Ovary (tissue), 9 donors: Measurements from ENCODE around the gene MUC13. TPM values are rescaled to one million over a fixed set of nuclear protein-coding genes. Genes with fewer than 3 reads are reported as not detected.
A peak's percentile ranks its signal among the peaks of the same experiment; 100 is the strongest.

Source experiments
- DNase-seq, 5 donors: peaks; one replicate each; pipeline ENCODE4 v3.0.0-alpha.2; 2019 to 2020
- H3K27ac ChIP-seq, 2 donors: fragments of 200-600 bp; one replicate each; pipeline versions ENCODE4 v1.5.1 to v1.8.0; 2019 to 2022
- H3K27me3 ChIP-seq: fragments of 200-600 bp; one replicate; pipeline ENCODE4 v1.8.0; 2022
- H3K36me3 ChIP-seq: fragments of 200-600 bp; sonication (generic); one replicate; pipeline ENCODE4 v1.5.1; 2019
- H3K4me1 ChIP-seq: one replicate; pipeline ENCODE4 v1.8.1; 2013; ENCODE audit warnings: mild to moderate bottlenecking, moderate library complexity; ENCODE audit not compliant: insufficient read depth
- H3K4me3 ChIP-seq: fragments of 200-600 bp; sonication (generic); one replicate; pipeline ENCODE4 v1.5.1; 2017
- H3K9me3 ChIP-seq, 2 donors: fragments of 200-600 bp in 1 of 2; sonication (generic) in 1 of 2; one replicate each; pipeline versions ENCODE4 v1.5.1 to v1.8.1; 2013 to 2019; ENCODE audit warnings: mild to moderate bottlenecking in 1 of 2, moderate library complexity in 1 of 2
- CTCF ChIP-seq, 3 donors: fragments of 450-650 bp in 2 of 3; fragments of 200-600 bp in 1 of 3; IDR thresholded peaks; one replicate each; pipeline versions ENCODE4 v1.5.1 to v1.8.0; 2016 to 2022; ENCODE audit warnings: antibody characterized with exemption in 3 of 3, mild to moderate bottlenecking in 1 of 3
- EP300 ChIP-seq: sonication (generic); formaldehyde crosslinking; IDR thresholded peaks from one replicate; pipeline ENCODE4 v1.6.1; 2017; ENCODE audit warnings: antibody characterized with exemption
- POLR2A ChIP-seq: fragments of 450-650 bp; IDR thresholded peaks from one replicate; pipeline ENCODE4 v1.6.1; 2017; ENCODE audit warnings: antibody characterized with exemption, mild to moderate bottlenecking, moderate library complexity
- WGBS, 3 donors: extraction: QIAGEN DNeasy Blood & Tissue Kit in 1 of 3; methylation state at CpG; one replicate each; pipeline versions ENCODE4 v1.1.5 to v1.1.7; 2013 to 2017; 5-methylcytosine and 5-hydroxymethylcytosine counted together
- intact Hi-C, 4 donors: fragments of 100-400 bp; cut with DNase I; formaldehyde crosslinking; loops; one replicate each; pipeline versions ENCODE4 v1.11.0 to v1.15.1; 2022 to 2023
- polyA plus RNA-seq, 2 donors: library from polyadenylated mRNA; stranded (reverse); fragments of 200-250 nt in 1 of 2; fragments of 350-450 nt in 1 of 2; fragmentation: Illumina TruSeq in 1 of 2; extraction: RNeasy Lipid Tissue Mini Kit (QIAGEN cat#74804) in 1 of 2; gene quantifications; one replicate each; pipeline ENCODE4 v1.2.3, GENCODE V29; 2013 to 2014
- total RNA-seq, 7 donors: library from RNA; depleted of rRNA in 2 of 7; stranded (reverse); fragments of >200 nt in 2 of 7; fragmentation: NEBNext Ultra II Directional in 3 of 7; extraction: Animal tissue kit (Norgen Biotek cat#: 25700) in 3 of 7; gene quantifications; one replicate each; pipeline versions ENCODE4 v1.1.0 to v1.2.4, GENCODE V29; 2016 to 2023
- donor health status: DM: no; HTN: no; CAD: no; lungs with moderate emphysema.
- donor health status: DM: no; HTN: no; CAD: no.
- donor health status: Bipolar disorder and iron deficiency.
- donor health status: DM: yes; HTN: yes; CAD: no.
- donor health status: DM: no; HTN: no; CAD: no.
- donor health status: DM: yes; HTN: yes; CAD: no.

Gene MUC13
- total and polyA plus RNA-seq, 9 donors: 0.04 to 1.5 (median 0.23) TPM; not detected in 4

- Histone ChIP-seq H3K9me3 (no peaks in the 10 kb centered on the region), H3K4me3 (no peak overlapping the region), H3K27me3 (no peaks in the 10 kb centered on the region), H3K4me1 (peaks cover 10% of the 10 kb centered on the region), H3K36me3 (no peaks in the 10 kb centered on the region), H3K27ac (no peak overlapping the region)
- intact Hi-C loops: no loop called here
- no peak for TF ChIP-seq CTCF (IDR thresholded peaks at IDR 0.05)
- no peak for TF ChIP-seq POLR2A
- no peak for TF ChIP-seq EP300
- DNase-seq: no peak
Measured at GRCh38 chr3:124879337-124879680, 55.2 kb downstream of the MUC13 start.

- 1 to 4% (median 3%) methylated on average over 6 of the region's 6 CpGs for WGBS, 3 donors
- Histone ChIP-seq H3K4me3 (no peak overlapping the region), H3K27ac (no peak overlapping the region), H3K27me3 (no peaks in the 10 kb centered on the region), H3K4me1 (peaks cover 10% of the 10 kb centered on the region), H3K9me3 (no peaks in the 10 kb centered on the region), H3K36me3 (no peaks in the 10 kb centered on the region)
- TF ChIP-seq CTCF (IDR thresholded peaks at IDR 0.05) (no peak), POLR2A (no peak), EP300 (no peak)
- intact Hi-C loops: no loop called here
- peak in 3 of 5 donors; percentile 20 to 43 (median 39) for DNase-seq
Measured at GRCh38 chr3:124878561-124879336, 55.8 kb downstream of the MUC13 start.

GRCh38 chr3:124877674-124878073 lies 56.9 kb downstream of the MUC13 start:
- no peak for TF ChIP-seq EP300
- TF ChIP-seq CTCF (IDR thresholded peaks at IDR 0.05): no peak
- TF ChIP-seq POLR2A: no peak
- Histone ChIP-seq H3K4me3 (no peak overlapping the region), H3K27ac (no peak overlapping the region), H3K4me1 (peaks cover 10% of the 10 kb centered on the region), H3K27me3 (no peaks in the 10 kb centered on the region), H3K36me3 (no peaks in the 10 kb centered on the region), H3K9me3 (no peaks in the 10 kb centered on the region)
- 85 to 98% (median 90%) methylated on average over 3 of the region's 3 CpGs for whole genome bisulfite sequencing, 3 donors
- DNase-seq: no peak
- intact Hi-C loops: no loop called here

- Histone ChIP-seq H3K27me3 (no peaks in the 10 kb centered on the region), H3K4me3 (no peak overlapping the region), H3K4me1 (peaks cover 10% of the 10 kb centered on the region), H3K27ac (no peak overlapping the region), H3K36me3 (no peaks in the 10 kb centered on the region), H3K9me3 (no peaks in the 10 kb centered on the region)
- intact Hi-C loops: no loop called here
- no peak for DNase-seq
- 32 to 48% (median 38%) methylated on average over 3 of the region's 3 CpGs for WGBS, 3 donors
- TF ChIP-seq CTCF (IDR thresholded peaks at IDR 0.05) (no peak), EP300 (no peak), POLR2A (no peak)
Measured at GRCh38 chr3:124876401-124876878, 58.1 kb downstream of the MUC13 start.
